T follicular helper cell (primary cell): Measurements from ENCODE around the gene ARL8B.
"Not testable (repeated sequence)": the region's sequence is repeated elsewhere in the genome, so short reads cannot be mapped to it uniquely, and the experiment has no call there.

Source experiments
- DNase-seq: peaks from one replicate; pipeline ENCODE4 v3.0.0-alpha.2; 2020; ENCODE audit warnings: low read depth

The ARL8B gene

DNA sequence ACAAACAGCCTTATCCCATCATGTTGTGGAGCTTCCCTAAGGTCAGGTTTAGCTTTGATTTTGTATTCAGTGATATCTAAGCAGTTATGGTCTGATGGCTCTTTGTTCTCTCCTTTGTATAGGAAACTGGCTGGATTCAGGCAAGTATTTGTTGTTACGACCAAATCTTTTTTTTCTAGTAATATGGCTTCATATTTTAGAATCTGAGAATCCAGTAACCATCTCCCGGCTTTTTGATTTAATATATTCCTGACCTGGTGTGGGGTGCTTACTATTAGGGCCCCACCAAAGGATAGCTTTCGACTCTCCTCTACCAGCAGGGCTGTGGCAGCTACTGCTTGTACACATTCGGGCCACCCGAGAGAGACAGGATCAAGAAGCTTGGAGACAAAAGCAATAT is 23.0 kb downstream of the ARL8B start:
- DNase-seq, result no peak

DNA sequence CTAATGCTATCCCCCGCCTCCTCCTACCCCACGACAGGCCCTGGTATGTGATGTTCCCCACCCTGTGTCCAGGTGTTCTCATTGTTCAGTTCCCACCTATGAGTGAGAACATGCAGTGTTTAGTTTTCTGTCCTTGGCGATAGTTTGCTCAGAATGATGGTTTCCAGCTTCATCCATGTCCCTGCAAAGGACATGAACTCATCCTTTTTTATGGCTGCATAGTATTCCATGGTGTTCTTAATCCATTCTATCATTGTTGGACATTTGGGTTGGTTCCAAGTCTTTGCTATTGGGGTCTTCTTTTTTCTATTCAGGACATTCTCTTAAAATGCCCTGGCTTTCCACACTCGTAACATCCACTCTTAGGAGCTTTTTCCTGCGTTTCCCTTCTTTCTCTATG is 25.1 kb downstream of the ARL8B start:
- DNase-seq, result not testable (repeated sequence)

DNA sequence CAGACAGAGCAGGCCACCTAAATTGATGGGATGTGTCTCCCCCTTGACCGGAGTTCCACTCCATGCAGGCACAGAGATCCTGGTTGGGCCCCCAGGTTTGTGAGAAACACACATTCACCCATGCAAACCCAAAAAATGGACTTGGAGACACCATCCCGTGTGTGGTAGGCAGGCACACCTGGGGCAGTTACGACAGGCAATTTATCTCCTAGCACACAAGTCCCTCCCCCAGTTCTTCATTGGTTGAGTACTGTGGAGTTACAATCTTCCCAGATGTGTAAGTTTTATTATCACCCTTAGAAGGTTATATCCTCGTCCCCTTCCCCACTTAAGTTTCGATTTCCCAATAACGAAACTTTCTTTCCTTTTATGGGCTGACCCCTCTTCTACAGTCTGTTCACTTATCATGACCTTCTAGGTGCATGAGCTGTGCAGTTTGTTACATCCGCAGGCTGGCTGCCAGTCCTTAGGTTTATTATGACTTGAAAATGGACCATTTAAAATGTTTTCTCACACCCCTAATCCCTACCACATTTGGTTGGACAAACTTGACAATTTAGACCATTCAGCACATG is 27.3 kb downstream of the ARL8B start:
- no peak for DNase-seq

DNA sequence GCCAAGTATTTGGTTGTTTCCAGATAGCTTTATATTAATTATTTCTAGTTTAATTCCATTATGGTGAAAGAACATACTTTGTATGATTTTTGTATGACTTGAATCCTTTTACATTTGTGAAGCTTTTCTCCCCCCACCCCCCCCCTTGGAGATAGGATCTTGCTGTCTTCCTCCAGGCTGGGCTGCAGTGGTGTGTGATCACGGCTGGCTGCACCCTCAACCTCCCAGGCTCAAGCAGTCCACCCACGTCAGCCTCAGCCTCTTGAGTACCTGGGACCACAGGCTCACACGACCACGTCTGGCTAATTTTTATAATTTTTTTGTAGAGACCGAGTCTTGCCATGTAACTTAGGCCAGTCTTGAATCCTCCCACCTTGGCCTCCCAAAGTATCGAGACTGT is 29.5 kb downstream of the ARL8B start:
- DNase-seq, result no peak

DNA sequence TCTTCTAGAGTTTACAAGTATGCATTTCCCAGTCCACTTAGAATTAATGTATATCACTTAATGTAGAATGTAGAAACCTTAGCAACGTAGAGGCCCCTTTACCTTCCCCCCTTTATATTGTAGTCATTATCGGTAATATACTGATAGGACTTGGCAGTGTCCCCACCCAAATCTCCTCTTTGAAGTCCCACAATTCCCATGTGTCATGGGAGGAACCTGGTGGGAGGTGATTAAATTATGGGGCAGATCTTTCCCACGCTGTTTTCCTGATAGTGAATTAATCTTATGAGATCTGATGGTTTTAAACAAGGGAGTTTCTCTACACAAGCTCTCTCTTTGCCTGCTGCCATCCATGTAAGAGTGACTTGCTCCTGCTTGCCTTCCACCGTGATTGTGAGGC is 31.0 kb downstream of the ARL8B start:
- no peak for DNase-seq

DNA sequence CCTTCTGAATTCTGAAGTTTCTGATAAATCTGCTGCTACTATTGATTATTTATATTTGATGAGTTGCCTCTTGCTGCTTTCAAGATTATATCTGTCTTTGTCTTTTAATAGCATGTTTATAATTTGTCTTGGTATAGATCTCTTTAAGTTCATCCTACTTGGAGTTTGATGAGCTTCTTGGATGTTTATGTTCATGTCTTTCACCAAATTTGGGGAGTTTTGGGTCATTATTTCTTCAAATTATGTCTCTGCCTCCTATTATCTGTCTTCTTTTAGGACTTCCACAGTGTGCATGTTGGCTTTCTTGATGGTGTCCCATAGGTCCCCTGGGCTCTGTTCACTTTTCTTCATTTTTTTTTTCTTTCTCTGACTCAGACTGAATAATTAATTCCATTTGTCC is 33.1 kb downstream of the ARL8B start:
- DNase-seq, result no peak

DNA sequence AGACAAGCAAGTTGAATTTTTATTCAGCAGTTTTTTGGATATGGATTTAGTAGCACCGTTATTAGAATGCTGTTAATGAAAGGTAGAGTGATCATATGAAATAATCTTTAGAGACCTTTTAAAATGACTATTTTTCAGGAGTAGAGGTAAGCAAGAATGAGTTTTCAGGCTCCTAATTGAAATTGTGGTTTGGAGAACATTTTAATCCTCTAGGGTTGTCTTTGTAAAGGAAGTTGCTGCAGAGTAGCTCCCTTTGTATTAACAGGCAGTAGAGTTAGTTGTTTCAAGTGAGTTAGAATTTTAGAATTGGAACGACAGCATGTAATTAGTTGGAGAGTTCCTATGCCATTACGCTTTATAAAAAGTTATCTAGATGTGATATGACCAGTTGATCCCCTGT is 38.2 kb downstream of the ARL8B start:
- no peak for DNase-seq

DNA sequence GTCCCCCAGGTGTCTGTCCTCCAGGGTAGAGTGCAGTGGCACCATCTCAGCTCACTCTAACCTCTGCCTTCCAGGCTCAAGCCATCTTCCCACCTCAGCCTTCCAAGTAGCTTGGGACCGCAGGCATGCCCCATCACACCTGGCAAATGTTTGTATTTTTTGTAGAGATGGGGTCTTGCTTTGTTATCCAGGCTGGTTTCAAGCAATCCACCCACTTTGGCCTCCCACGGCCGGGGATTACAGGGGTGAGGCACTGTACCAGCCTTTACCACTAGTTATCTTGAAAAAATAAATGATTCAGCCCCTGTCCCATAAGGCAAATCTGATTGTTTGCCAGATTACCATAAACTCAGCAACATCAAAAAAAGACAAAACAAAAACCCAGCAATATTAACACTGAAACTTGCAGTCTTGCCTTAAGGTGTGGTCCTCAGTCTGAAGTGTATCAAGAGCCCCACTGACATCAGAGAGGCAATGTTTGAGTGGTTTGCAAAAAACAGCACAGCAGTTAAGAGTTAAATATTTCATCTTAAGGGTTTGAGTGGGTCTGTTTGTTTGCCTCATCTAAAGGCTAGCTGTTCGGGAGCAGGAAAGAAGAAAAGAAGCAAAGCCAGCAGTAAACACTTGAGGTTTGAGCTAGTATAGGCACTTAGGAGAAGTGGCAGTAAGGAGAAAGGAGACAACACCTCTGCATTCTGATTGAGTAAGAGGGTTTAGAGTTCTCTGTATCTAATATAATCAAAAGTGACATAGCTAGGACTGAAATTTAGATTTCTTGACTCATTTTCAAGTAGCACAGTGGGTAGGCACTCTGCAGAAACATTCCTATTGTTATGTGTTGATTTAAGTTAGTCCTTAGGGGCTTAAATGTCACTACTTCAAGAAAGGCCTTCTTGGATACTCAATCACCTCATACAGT is 39.1 kb downstream of the ARL8B start:
- no peak for DNase-seq

DNA sequence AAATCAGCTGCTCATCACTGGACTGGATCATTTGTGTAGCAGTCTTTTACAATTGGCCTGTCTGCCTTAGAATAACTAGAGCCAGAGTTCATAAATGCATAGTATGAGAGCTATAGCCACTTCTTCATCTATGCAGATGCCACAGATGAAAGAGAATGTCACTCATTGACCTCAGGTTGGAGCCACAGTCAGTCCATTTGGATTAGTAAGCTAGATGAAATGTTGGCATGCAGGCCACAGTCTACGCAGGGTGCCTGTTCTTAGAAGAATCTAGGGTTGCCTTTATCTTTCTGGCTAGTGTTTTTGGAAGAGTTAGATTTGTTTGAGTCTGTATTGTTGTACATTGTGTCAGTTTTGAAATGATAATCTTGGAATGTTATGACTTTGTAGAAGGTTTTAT is 40.0 kb downstream of the ARL8B start:
- DNase-seq, result no peak

DNA sequence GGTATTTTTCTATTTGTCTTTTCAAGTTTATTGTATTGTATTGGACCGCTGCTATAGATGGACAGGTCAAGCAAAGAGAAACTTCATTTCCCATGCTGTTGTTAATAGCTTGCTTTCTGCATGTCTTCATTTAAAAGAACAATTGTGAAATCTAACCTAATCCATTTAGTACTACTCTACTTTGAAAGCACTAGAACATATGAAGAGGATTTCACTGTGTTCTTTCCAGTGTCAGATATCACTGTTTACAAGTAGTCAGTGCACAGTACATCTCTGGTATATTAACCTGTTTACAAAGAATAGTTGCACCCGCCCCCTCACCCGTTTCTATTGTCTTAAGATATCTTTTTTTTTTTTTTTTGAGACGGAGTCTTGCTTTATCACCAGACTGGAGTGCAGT is 43.6 kb downstream of the ARL8B start:
- DNase-seq, result no peak

DNA sequence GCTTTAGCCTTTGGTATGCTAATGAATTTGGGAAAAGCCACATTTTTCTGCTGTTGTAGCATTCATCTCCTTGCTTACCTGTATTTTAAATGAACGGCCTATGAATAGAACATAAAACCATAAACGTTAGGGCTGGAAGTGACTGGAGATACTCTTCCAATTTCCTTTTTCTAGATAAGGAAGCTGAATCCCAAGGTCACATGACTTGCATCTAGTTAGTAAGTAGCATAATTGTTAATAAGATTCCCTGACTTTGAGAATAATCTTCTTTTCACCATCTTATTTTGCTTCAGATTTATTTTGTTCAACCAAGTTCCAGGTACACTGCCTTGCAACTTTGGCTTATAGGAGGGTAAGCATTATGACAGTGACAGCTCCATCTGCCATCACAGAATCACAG is 44.8 kb downstream of the ARL8B start:
- DNase-seq, result no peak

DNA sequence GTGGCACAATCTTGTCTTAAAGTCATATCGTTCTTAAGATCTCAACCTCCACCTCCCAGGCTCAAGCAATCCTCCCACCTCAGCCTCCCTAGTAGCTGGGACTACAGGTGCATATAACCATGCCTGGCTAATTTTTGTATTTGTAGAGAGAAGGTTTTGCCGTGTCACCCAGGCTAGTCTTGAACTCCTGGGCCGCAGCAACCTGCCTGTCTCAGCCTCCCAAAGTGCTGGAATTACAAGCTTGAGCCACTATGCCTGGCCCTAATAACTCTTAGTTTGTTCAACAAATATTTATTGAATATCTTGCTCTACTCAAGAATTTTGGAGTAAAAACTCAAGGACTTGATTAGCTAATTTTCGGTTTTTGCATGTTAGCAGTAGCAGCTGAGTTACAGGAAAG is 46.0 kb downstream of the ARL8B start:
- DNase-seq, result no peak

DNA sequence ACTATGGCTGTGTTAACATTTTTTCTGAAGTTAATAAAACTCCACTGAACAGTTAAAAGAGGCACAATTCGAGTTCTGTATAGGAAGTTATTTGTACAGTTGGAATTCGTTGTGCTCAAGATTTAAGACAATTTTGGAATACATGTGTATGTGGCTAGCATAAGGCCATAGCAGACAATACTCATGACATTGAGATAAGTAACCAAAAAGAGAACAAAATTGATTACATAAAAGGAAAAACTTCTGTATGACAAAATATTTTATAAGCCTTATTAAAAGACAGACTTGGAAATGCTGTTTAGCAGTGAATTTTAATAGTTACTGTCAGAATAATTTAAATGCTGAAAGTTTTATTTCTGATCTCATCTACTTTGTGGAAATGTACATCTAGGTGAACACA is 47.7 kb downstream of the ARL8B start:
- DNase-seq, result no peak

DNA sequence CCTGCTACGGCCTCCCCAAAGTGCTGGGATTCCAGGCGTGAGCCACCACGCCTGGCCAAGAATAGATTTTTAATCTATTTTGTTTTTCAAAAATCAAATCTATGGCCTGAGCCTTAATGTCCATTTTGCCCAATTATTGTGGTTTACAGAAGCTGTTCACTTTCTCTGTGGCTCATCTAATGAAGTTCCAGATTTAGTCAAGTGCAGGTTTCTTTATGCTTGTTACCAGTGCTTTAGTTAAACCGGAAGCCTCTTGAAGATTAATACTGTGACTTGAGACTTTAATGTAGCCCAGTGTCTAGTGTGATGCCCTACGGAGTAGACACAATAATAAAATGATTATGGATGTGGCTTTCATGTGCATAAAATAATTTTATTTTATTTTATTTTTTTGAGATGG is 48.9 kb downstream of the ARL8B start:
- DNase-seq, result no peak

DNA sequence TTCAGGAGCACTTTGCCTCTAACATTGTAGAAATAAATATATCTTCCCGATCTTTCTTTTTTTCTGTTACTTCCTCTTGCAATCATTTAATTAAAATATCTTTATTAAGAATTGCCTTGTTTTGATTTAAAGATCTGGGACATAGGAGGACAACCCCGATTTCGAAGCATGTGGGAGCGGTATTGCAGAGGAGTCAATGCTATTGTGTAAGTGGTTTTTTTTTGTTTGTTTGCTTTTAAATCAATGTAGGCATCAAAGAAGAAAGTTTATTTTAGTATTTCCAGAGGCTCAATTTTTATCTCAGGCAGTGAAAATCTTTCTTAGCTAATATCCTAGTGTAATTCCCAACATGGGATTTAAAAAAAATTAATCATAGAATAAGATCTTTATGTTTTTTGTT is 49.9 kb downstream of the ARL8B start:
- no peak for DNase-seq

DNA sequence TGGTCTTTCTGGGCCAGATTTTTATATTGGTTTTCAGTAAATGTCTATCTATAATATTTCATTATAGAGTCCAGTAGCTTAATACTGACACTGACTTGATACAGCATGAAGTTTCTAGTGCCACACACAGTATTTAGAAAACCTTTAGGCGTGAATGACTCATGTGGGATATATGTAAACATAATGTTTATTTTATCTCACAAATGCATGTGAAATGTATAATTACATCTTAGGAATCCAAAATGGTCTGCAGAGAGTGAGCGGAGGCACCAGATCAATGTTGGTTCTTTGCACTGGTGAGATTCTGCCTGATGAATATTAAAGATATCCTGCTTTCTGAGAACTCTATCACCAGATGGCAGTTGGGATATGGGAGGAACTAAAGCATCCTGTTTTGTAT is 56.9 kb downstream of the ARL8B start:
- DNase-seq, result not testable (repeated sequence)

DNA sequence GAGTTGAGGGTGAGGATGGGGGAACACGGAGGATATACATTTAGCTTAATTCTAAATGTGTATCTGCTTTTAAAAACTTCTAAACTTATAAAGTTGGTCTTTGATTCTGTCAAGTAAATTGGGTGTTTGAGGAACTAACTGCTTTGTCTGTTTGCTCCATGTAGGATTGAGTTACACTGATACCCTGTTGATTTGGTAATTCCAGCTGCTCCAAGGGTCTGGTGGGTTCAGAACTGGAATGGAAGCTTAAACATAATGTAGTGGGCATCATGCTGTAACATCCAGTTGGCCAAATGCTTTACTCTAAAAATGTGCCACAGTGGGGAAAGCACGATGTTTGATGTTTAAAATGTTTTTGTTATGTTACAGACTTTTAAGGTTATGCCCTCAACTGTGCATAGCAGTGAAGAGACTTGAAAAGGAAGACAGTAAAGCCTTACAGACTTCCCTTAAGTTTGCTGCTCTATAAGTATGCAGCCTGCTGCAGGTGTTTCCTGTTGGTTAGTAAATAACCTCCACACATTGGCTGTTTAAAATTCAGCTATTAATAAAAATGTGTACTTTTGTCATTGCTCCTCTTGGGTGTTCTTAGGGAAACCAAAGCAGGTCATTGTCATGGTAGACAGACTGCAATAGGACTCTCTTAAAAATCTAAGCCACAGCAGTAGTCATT is 59.5 kb downstream of the ARL8B start:
- DNase-seq, result no peak

DNA sequence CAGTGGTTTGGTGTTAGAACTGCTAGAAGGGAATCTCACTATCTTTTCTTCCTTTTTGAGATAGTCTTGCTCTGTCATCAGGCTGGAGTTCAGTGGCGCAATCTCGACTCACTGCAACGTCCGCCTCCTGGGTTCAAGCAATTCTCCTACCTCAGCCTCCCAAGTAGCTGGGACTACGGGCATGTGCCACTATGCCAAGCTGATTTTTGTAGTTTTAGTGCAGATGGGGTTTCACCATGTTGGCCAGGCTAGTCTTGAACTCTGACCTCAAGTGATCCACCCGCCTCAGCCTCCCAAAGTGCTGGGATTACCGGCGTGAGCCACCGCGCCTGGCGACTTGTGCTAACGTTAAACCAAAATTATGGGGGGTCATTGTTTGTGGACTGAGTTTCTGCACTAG is 61.6 kb downstream of the ARL8B start:
- not testable (repeated sequence) for DNase-seq

DNA sequence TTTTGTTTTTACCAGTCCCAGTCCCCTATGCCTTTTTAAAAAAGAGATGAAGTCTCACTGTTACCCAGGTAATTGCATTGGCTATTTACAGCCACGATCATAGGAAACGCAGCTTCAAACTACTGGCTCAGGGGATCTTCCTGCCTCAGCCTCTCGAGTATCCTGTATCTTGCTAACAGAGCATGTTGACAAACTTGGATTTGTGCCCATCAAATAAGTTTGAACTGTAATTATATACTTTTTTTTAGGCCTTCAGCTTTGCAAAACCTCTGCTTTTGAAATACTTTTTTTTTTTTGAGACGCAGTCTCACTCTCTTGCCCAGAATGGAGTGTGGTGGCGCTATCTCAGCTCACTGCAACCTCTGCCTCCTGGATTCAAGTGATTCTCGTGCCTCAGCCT is 62.4 kb downstream of the ARL8B start:
- no peak for DNase-seq

DNA sequence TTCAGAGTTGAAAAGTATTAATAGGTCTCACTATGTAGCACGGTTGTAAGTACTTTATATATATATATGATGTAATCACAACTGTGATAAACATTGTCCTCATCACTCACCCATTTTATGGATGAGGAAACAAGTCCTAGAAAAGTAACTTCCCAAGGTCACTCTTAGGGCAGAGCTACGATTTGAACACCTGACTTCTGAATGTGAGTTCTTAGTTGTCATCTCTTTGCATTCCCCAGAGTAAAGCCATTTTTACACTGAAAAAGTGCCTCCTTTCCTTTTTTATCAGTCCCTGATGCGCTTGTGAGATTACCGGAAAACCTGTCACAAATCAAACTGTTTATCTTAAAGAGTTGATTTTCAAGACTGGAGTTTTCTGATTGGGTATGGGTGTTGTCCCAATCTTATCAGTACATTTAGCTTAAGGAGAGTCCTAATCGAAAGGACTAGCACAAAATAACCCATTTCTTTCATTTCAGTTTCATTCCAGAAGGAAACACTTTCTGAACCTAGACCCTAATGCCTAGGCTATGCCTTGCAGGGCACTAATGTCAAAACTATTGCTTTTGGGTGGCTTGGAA is 63.1 kb downstream of the ARL8B start:
- DNase-seq, result no peak

DNA sequence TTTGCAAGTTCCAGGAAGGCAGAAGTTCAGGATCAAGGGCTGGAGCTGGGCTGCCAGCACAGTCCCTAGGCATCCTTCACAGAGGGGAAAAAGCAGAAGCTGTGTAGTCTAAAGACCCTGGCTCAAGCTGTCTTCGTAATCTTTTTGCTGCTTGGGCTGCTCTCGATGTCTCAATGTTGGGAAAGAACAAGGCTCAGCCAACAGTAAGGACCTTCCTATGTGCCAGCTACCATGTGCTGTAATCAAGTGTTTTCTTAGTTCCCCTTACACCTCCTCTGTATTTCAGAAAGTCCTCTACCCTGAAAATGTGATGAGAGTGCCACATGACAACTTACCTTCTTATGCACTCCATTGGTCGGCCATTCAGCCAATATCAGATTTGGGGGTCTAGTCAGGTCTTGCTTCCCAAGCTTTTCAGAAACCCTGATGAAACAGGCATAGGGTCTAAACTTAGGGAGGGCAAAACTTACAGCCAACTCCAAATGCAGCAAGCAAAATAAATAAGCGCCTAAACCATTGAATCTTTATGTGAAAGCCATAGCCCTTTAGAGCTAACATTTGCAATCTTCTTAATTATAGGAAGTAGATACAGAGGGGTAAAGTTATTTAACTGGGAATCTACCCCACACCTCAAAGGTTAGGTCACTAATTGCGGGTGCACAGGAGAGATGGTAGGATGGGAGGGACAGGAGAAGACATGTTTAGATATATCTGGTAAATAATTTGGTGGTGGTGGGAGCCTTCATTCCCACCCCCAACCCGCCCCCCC is 64.2 kb downstream of the ARL8B start:
- DNase-seq, result no peak

DNA sequence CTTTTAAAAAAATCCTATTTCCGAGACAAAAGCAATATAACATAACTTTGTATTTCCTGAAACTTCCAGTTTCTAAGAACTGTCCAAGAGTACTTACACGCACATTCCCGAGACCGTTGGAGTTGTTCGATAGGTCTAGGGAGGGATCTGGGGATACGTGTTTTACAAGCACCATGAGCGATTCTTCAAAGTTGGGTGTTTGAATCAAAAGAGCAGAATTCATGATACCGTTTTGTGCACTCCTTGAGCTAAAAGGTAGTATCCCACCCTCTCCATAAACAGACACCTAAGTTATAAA is 64.7 kb downstream of the ARL8B start:
- no peak for DNase-seq
